CD4-positive, alpha-beta T cell treated with Interleukin-15 for 4 hours (primary cell): Measurements from ENCODE around the gene REM1.
"Not testable (repeated sequence)": the region's sequence is repeated elsewhere in the genome, so short reads cannot be mapped to it uniquely, and the experiment has no call there.

Experiments
- DNase-seq: peaks from one replicate; pipeline ENCODE4 v3.0.0-alpha.2; 2020; ENCODE audit warnings: low spot score

The REM1 gene, protein sequence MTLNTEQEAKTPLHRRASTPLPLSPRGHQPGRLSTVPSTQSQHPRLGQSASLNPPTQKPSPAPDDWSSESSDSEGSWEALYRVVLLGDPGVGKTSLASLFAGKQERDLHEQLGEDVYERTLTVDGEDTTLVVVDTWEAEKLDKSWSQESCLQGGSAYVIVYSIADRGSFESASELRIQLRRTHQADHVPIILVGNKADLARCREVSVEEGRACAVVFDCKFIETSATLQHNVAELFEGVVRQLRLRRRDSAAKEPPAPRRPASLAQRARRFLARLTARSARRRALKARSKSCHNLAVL

GRCh38 chr20:31474758-31475427 lies at the start of gene REM1, which contains the start of gene DEFB124:
Gene REM1, plus strand, starts transcription at chr20:31475288. Its CDS starts 1,158 bp downstream, at chr20:31476446.
Gene DEFB124, minus strand, starts transcription at chr20:31475127. Its CDS starts 2,114 bp downstream, at chr20:31473013.
- no peak for DNase-seq

GRCh38 chr20:31425797-31426196 lies 49.3 kb upstream of the REM1 start:
- DNase-seq = no peak

- not testable (repeated sequence) for DNase-seq
Measured at GRCh38 chr20:31426891-31427551, 48.1 kb upstream of the REM1 start.

- not testable (repeated sequence) for DNase-seq
Measured at GRCh38 chr20:31427576-31427975, 47.5 kb upstream of the REM1 start.

- no peak for DNase-seq
Measured at GRCh38 chr20:31430568-31431115, 44.4 kb upstream of the REM1 start.

DNA sequence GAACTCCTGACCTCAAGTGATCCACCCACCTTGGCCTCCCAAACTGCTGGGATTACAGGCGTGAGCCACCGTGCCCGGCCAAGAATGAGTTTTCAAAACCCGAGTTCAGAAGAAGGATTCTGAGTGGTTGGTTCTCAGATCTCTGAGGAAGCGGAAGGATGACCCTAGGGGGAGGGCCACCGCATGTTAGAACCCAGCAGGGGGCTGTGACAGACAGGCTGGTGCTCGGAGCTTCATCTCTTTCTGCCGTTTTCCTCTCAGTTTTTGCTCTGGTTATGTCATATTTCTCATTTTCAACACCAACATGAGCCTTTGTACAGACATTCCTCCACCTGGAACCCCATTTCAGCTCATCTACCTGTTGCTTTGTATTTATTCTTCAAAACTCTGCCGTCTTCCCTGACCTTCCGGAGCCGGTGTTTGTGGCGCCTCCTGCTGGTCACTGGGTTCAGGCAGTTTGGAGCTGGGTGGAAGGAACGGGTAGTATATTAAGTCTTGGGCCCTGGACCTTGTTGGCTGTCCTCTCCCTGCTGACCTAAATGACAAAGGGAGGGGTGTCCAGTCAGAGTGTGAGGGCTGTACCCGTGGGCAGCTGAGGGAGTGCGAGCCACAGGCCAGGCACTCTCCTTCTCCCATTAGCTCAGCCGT lies 35.0 kb upstream of the REM1 start, which contains the start of gene DEFB123:
Gene DEFB123, plus strand, starts transcription at position 621 of the 648 bp plus-strand sequence. CDS start 67 bp downstream, outside the sequence.
- DNase-seq = no peak

- DNase-seq = no peak
Measured at GRCh38 chr20:31446084-31446819, 28.8 kb upstream of the REM1 start.

- no peak for DNase-seq
Measured at GRCh38 chr20:31449511-31450414, 25.3 kb upstream of the REM1 start.

GRCh38 chr20:31452575-31452974 lies 22.5 kb upstream of the REM1 start:
- no peak for DNase-seq

GRCh38 chr20:31454361-31454760 lies 20.7 kb upstream of the REM1 start:
- no peak for DNase-seq

- DNase-seq = not testable (repeated sequence)
Measured at GRCh38 chr20:31470946-31471345, 4.1 kb upstream of the REM1 start.

- DNase-seq = no peak
Measured at GRCh38 chr20:31472395-31473330, 2.4 kb upstream of the REM1 start.

GRCh38 chr20:31473331-31474096 lies 1.6 kb upstream of the REM1 start:
- no peak for DNase-seq

- DNase-seq = no peak
Measured at GRCh38 chr20:31474097-31474436, 1.0 kb upstream of the REM1 start.

DNA sequence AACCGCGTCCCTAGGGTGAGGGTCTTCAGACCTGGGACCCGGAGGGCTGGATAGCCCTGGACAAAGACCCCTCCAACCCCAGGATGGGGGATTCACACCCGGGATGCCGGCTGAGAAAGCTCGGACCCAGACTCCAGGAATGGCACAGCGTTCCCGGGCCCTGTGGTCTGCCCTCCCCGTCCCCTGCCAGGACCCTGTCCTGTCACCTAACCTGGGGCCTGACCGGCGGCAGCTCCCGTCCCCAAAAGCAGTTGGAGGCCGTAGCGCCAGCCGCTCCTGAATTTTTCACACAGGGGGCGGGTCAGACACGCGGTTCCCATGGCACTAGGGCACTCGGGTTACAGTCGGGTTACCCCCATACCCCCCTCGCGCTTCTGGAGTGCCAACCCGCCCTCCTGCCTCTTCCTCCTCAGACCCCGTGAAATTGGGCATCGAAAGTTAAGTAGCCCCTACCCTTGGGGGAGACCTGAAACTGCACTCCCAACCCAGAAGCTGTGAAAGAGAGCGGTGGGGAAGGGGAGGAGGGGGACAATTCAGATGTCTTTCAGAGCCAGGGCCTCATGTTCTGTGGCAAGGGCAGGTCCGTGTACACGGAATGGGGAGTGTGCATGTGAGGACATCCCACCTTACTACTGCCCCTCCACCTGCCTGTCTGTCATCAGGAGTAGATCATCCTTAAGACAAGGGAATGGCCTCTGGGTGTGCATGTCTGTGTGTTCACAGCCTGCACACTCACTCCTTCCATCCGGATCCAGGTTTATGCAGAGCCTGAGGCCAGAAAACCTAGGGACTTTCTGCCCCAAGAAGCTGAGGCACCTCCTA lies 595 bp downstream of the REM1 start:
- DNase-seq = no peak

- DNase-seq = no peak
Measured at GRCh38 chr20:31476294-31476585, 1.2 kb downstream of the REM1 start.

GRCh38 chr20:31476643-31477215 lies 1.6 kb downstream of the REM1 start:
- no peak for DNase-seq
